ENCODE results near the gene MCHR2.
"Not testable (repeated sequence)": the region's sequence is repeated elsewhere in the genome, so short reads cannot be mapped to it uniquely, and the experiment has no call there.

MCHR2 gene

GRCh38 chr6:99993533-99994251, at the start of gene MCHR2:
Gene MCHR2 (minus strand): TSS chr6:99994223. CDS start chr6:99956147, 38,076 bp downstream.
- H3K4me3 ChIP-seq (ENCODE audit: low read depth in 1 of 2, low read length in 1 of 2): no peak within 1 kb of the TSS
- H3K36me3 ChIP-seq: no peaks in the 10 kb centered on the region
- H3K27ac ChIP-seq: no peak within 1 kb of the TSS
- H3K9me3 ChIP-seq: no peaks in the 10 kb centered on the region
- TF ChIP-seq CTCF (IDR thresholded peaks at IDR 0.05): no peak
- H3K4me1 ChIP-seq (ENCODE audit: control insufficient read depth in 1 of 2, insufficient read depth in 1 of 2, low read depth in 1 of 2, low read length in 1 of 2): no peaks in the 10 kb centered on the region
- H3K27me3 ChIP-seq: peaks cover 60% of the 10 kb centered on the region

DNA sequence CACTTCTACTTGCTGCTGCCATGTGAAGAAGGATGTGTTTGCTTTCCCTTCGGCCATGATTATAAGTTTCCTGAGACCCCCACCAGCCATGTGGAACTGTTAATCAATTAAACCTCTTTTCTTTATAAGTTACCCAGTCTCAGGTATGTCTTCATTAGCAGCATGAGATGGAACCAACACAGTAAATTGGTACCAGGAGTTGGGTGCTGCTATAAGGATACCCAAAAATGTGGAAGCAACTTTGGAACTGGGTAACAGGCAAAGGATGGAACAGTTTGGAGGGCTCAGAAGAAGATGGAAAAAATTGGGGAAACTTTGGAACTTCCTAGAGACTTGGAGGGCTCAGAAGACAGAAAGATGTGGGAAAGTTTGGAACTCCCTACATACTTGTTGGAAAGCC, 44.5 kb upstream of the MCHR2 start:
- not testable (repeated sequence) for H3K9me3 ChIP-seq; H3K27me3 ChIP-seq; H3K4me1 ChIP-seq (ENCODE audit: control insufficient read depth in 1 of 2, insufficient read depth in 1 of 2, low read depth in 1 of 2, low read length in 1 of 2); H3K4me3 ChIP-seq (ENCODE audit: low read depth in 1 of 2, low read length in 1 of 2); H3K36me3 ChIP-seq; H3K27ac ChIP-seq

DNA sequence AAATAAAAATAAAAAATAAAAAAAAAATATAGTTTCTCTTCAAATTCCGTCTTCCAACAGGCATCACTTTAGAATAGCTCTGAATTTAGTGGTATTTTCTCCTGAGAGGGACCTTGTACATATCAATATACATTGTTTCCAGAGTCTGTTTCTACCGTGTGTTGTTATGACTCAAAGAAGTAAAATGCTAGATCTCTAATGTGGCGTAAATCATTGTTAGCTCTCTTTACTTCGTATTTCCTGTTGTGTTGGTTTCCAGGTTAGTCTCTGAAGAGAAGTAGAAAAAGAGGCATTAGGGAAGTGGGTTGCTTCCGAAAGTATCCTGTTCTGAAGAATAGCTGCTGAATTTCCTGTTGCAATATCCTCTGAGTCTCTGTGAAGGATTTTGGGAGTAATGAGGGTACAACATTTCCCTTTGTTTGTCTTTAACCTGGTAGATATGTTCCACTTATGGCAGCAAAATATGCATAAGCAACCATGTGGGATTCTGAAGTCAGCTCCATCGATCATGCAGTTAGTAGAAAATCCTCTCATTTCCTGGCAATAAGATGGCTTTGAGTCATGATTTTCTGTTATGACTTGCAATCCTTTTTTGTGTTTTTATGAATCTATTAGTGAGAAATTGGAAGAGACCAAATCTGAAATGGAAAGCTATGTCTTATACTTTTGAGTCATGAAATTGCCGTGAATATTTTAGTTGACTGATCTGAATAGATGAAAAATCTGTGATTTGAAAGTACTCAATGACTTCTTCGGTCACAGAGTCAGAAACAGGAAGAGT, 42.0 kb upstream of the MCHR2 start:
- Histone ChIP-seq H3K9me3 (no peaks in the 10 kb centered on the region), H3K27me3 (no peaks in the 10 kb centered on the region), H3K27ac (no peak overlapping the region), H3K4me3 (ENCODE audit: low read depth in 1 of 2, low read length in 1 of 2) (no peak overlapping the region), H3K36me3 (no peaks in the 10 kb centered on the region), H3K4me1 (ENCODE audit: control insufficient read depth in 1 of 2, insufficient read depth in 1 of 2, low read depth in 1 of 2, low read length in 1 of 2) (no peaks in the 10 kb centered on the region)
- no peak for TF ChIP-seq CTCF (IDR thresholded peaks at IDR 0.05)

GRCh38 chr6:100023798-100024197, 29.8 kb upstream of the MCHR2 start:
- Histone ChIP-seq H3K4me3 (ENCODE audit: low read depth in 1 of 2, low read length in 1 of 2) (no peak overlapping the region), H3K27ac (no peak overlapping the region), H3K27me3 (no peaks in the 10 kb centered on the region), H3K4me1 (ENCODE audit: control insufficient read depth in 1 of 2, insufficient read depth in 1 of 2, low read depth in 1 of 2, low read length in 1 of 2) (no peaks in the 10 kb centered on the region), H3K9me3 (no peaks in the 10 kb centered on the region), H3K36me3 (no peaks in the 10 kb centered on the region)
- no peak for TF ChIP-seq CTCF (IDR thresholded peaks at IDR 0.05)

- Histone ChIP-seq H3K9me3 (no peaks in the 10 kb centered on the region), H3K27me3 (no peaks in the 10 kb centered on the region), H3K27ac (no peak overlapping the region), H3K4me1 (ENCODE audit: control insufficient read depth in 1 of 2, insufficient read depth in 1 of 2, low read depth in 1 of 2, low read length in 1 of 2) (no peaks in the 10 kb centered on the region), H3K36me3 (no peaks in the 10 kb centered on the region), H3K4me3 (ENCODE audit: low read depth in 1 of 2, low read length in 1 of 2) (no peak overlapping the region)
- TF ChIP-seq CTCF (IDR thresholded peaks at IDR 0.05): no peak
These were observed 28.8 kb upstream of the MCHR2 start for GRCh38 chr6:100022847-100023246.

- no peak for TF ChIP-seq CTCF (IDR thresholded peaks at IDR 0.05)
- Histone ChIP-seq H3K4me3 (ENCODE audit: low read depth in 1 of 2, low read length in 1 of 2) (no peak overlapping the region), H3K27me3 (peaks cover 4% of the 10 kb centered on the region), H3K9me3 (no peaks in the 10 kb centered on the region), H3K27ac (no peak overlapping the region), H3K36me3 (no peaks in the 10 kb centered on the region), H3K4me1 (ENCODE audit: control insufficient read depth in 1 of 2, insufficient read depth in 1 of 2, low read depth in 1 of 2, low read length in 1 of 2) (no peaks in the 10 kb centered on the region)
These were observed 14.8 kb upstream of the MCHR2 start for GRCh38 chr6:100008857-100009256.
